Measurements from ENCODE around the gene SPEM3.

The SPEM3 gene

GRCh38 chr17:7392696-7393612 lies 35.7 kb upstream of the SPEM3 start:
- in situ Hi-C loops (cut with HindIII; ENCODE audit: low sequenced_read_pairs), result no loop called here
- peak overlapping the region; percentile 70 for H3K4me3 ChIP-seq (ENCODE audit: low read depth, low read length)
- no peak for TF ChIP-seq CTCF (IDR thresholded peaks at IDR 0.05; ENCODE audit: low read depth, low read length, missing control alignments)
- no peak for DNase-seq (ENCODE audit: low read depth)

GRCh38 chr17:7393613-7394451 lies 34.8 kb upstream of the SPEM3 start:
- no peak for DNase-seq (ENCODE audit: low read depth)
- in situ Hi-C loops (cut with HindIII; ENCODE audit: low sequenced_read_pairs), result no loop called here
- peak; percentile 30 for TF ChIP-seq CTCF (IDR thresholded peaks at IDR 0.05; ENCODE audit: low read depth, low read length, missing control alignments)
- H3K4me3 ChIP-seq (ENCODE audit: low read depth, low read length), result peak overlapping the region; percentile 70

GRCh38 chr17:7394452-7395191 lies 34.0 kb upstream of the SPEM3 start, which contains the start of gene PLSCR3:
Gene PLSCR3, minus strand, starts transcription at chr17:7394525. Its CDS starts 415 bp downstream, at chr17:7394110.
- in situ Hi-C loops (cut with HindIII; ENCODE audit: low sequenced_read_pairs), result no loop called here
- peak; percentile 57 for TF ChIP-seq CTCF (IDR thresholded peaks at IDR 0.05; ENCODE audit: low read depth, low read length, missing control alignments)
- DNase-seq (ENCODE audit: low read depth), result peak; percentile 48
- peak within 1 kb of the TSS; percentile 70 for H3K4me3 ChIP-seq (ENCODE audit: low read depth, low read length)

DNA sequence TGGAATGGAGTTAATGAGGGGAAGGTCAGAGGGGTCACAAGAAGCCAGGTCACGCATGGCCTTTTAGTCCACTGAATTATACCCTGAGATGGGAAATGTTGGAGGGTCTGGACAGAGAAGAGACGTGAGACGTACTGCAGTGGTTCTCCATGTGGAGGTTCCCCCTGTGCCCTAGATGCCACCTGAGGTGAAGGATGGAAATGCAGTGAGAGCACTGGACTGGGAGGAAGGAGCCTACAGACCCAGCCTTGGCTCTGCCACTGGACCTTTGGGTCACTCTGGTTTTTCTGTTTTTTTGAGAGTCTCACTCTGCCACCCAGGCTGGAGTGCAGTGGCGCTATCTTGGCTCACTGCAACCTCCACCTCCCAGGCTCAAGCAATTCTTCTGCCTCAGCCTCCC lies 32.5 kb upstream of the SPEM3 start:
- H3K4me3 ChIP-seq (ENCODE audit: low read depth, low read length), result no peak overlapping the region
- TF ChIP-seq CTCF (IDR thresholded peaks at IDR 0.05; ENCODE audit: low read depth, low read length, missing control alignments), result no peak
- DNase-seq (ENCODE audit: low read depth), result no peak
- in situ Hi-C loops (cut with HindIII; ENCODE audit: low sequenced_read_pairs), result no loop called here

GRCh38 chr17:7398612-7399011 lies 30.0 kb upstream of the SPEM3 start:
- no peak for TF ChIP-seq CTCF (IDR thresholded peaks at IDR 0.05; ENCODE audit: low read depth, low read length, missing control alignments)
- in situ Hi-C loops (cut with HindIII; ENCODE audit: low sequenced_read_pairs), result no loop called here
- H3K4me3 ChIP-seq (ENCODE audit: low read depth, low read length), result no peak overlapping the region
- DNase-seq (ENCODE audit: low read depth), result no peak

Data from astrocyte of the cerebellum (primary cell).